ENCODE results near the gene MAST1. TPM values are rescaled to one million over a fixed set of nuclear protein-coding genes. Genes with fewer than 3 reads are reported as not detected.
"Not testable (repeated sequence)": the region's sequence is repeated elsewhere in the genome, so short reads cannot be mapped to it uniquely, and the experiment has no call there.

The MAST1 gene
- total RNA-seq, 2 donors from 2014 or later, result not detected

- Histone ChIP-seq H3K36me3 (no peaks in the 10 kb centered on the region), H3K4me1 (peaks cover 0 to 21% of the 10 kb centered on the region in 2 donors), H3K27me3 (peaks cover 19 to 28% of the 10 kb centered on the region in 2 donors), H3K4me3 (no peak overlapping the region), H3K9me3 (no peaks in the 10 kb centered on the region), H3K27ac (no peak overlapping the region)
- no peak for TF ChIP-seq CTCF (IDR thresholded peaks at IDR 0.05)
- no peak for DNase-seq (ENCODE audit: low spot score)
Measured at GRCh38 chr19:12843999-12844732, 5.9 kb downstream of the MAST1 start.

- H3K4me1 ChIP-seq, result peaks cover 0 to 11% of the 10 kb centered on the region in 2 donors
- H3K9me3 ChIP-seq; DNase-seq (ENCODE audit: low spot score); H3K27me3 ChIP-seq; H3K27ac ChIP-seq; H3K4me3 ChIP-seq; H3K36me3 ChIP-seq: not testable (repeated sequence)
Measured at GRCh38 chr19:12846613-12847012, 8.3 kb downstream of the MAST1 start.

GRCh38 chr19:12847159-12848139, 9.1 kb downstream of the MAST1 start:
- TF ChIP-seq CTCF (IDR thresholded peaks at IDR 0.05), result peak; percentile 99 to 100
- peaks cover 0 to 11% of the 10 kb centered on the region in 2 donors for H3K4me1 ChIP-seq
- DNase-seq (ENCODE audit: low spot score), result peak; percentile 86
- peak overlapping the region in 1 of 2 donors; percentile 24 for H3K4me3 ChIP-seq
- no peaks in the 10 kb centered on the region for H3K27me3 ChIP-seq
- no peak overlapping the region for H3K27ac ChIP-seq
- no peaks in the 10 kb centered on the region for H3K9me3 ChIP-seq
- H3K36me3 ChIP-seq, result no peaks in the 10 kb centered on the region

GRCh38 chr19:12856653-12857052, 18.3 kb downstream of the MAST1 start:
- TF ChIP-seq CTCF (IDR thresholded peaks at IDR 0.05), result no peak
- H3K27me3 ChIP-seq, result no peaks in the 10 kb centered on the region
- H3K4me1 ChIP-seq, result no peaks in the 10 kb centered on the region
- DNase-seq (ENCODE audit: low spot score), result no peak
- no peaks in the 10 kb centered on the region for H3K36me3 ChIP-seq
- H3K4me3 ChIP-seq, result no peak overlapping the region
- H3K27ac ChIP-seq, result no peak overlapping the region
- peaks cover 3 to 15% of the 10 kb centered on the region in 2 donors for H3K9me3 ChIP-seq

GRCh38 chr19:12858041-12858928, 20.0 kb downstream of the MAST1 start:
- no peaks in the 10 kb centered on the region for H3K36me3 ChIP-seq
- H3K4me1 ChIP-seq, result no peaks in the 10 kb centered on the region
- no peaks in the 10 kb centered on the region for H3K27me3 ChIP-seq
- no peak for DNase-seq (ENCODE audit: low spot score)
- H3K27ac ChIP-seq, result no peak overlapping the region
- no peak for TF ChIP-seq CTCF (IDR thresholded peaks at IDR 0.05)
- peaks cover 3 to 15% of the 10 kb centered on the region in 2 donors for H3K9me3 ChIP-seq
- H3K4me3 ChIP-seq, result no peak overlapping the region
